ENCODE results near the gene BTAF1.
A peak's percentile ranks its signal among the peaks of the same experiment; 100 is the strongest.
"Not testable (repeated sequence)": the region's sequence is repeated elsewhere in the genome, so short reads cannot be mapped to it uniquely, and the experiment has no call there.

Gene BTAF1

GRCh38 chr10:91987397-91988037, 63.9 kb downstream of the BTAF1 start:
- Mint-ChIP-seq H3K36me3 (peaks cover 98% of the 10 kb centered on the region), H3K9me3 (no peaks in the 10 kb centered on the region), H3K4me3 (no peak overlapping the region), H3K4me1 (peaks cover 18% of the 10 kb centered on the region), H3K27ac (no peak overlapping the region)
- ATAC-seq (no peak), DNase-seq (ENCODE audit: low spot score in 2 of 2) (no peak)

GRCh38 chr10:91992031-91992430, 68.5 kb downstream of the BTAF1 start:
- no peak overlapping the region for H3K27ac Mint-ChIP-seq
- no peaks in the 10 kb centered on the region for H3K9me3 Mint-ChIP-seq
- H3K4me1 Mint-ChIP-seq, result peaks cover 7% of the 10 kb centered on the region
- peaks cover 98% of the 10 kb centered on the region for H3K36me3 Mint-ChIP-seq
- DNase-seq (ENCODE audit: low spot score in 2 of 2), result no peak
- no peak overlapping the region for H3K4me3 Mint-ChIP-seq
- ATAC-seq, result no peak

- no peaks in the 10 kb centered on the region for H3K4me1 Mint-ChIP-seq
- H3K4me3 Mint-ChIP-seq, result no peak overlapping the region
- ATAC-seq (no peak), DNase-seq (ENCODE audit: low spot score in 2 of 2) (no peak)
- peaks cover 4% of the 10 kb centered on the region for H3K9me3 Mint-ChIP-seq
- H3K27ac Mint-ChIP-seq, result no peak overlapping the region
- H3K36me3 Mint-ChIP-seq, result peaks cover 98% of the 10 kb centered on the region
Measured at GRCh38 chr10:91996266-91996665, 72.7 kb downstream of the BTAF1 start.

- Mint-ChIP-seq H3K4me1 (no peaks in the 10 kb centered on the region), H3K36me3 (peaks cover 91% of the 10 kb centered on the region), H3K4me3 (no peak overlapping the region), H3K9me3 (peaks cover 4% of the 10 kb centered on the region), H3K27ac (no peak overlapping the region)
- ATAC-seq, result no peak
- DNase-seq (ENCODE audit: low spot score in 2 of 2), result no peak
Measured at GRCh38 chr10:92001581-92001980, 78.0 kb downstream of the BTAF1 start.

GRCh38 chr10:92001995-92002394, 78.4 kb downstream of the BTAF1 start:
- H3K4me3 Mint-ChIP-seq, result no peak overlapping the region
- ATAC-seq (no peak), DNase-seq (ENCODE audit: low spot score in 2 of 2) (no peak)
- no peak overlapping the region for H3K27ac Mint-ChIP-seq
- H3K36me3 Mint-ChIP-seq, result peaks cover 91% of the 10 kb centered on the region
- peaks cover 4% of the 10 kb centered on the region for H3K9me3 Mint-ChIP-seq
- no peaks in the 10 kb centered on the region for H3K4me1 Mint-ChIP-seq

- ATAC-seq (no peak), DNase-seq (ENCODE audit: low spot score in 2 of 2) (no peak)
- peaks cover 91% of the 10 kb centered on the region for H3K36me3 Mint-ChIP-seq
- H3K4me1 Mint-ChIP-seq, result no peaks in the 10 kb centered on the region
- H3K9me3 Mint-ChIP-seq, result peaks cover 4% of the 10 kb centered on the region
- H3K4me3 Mint-ChIP-seq, result no peak overlapping the region
- H3K27ac Mint-ChIP-seq, result no peak overlapping the region
Measured at GRCh38 chr10:92003258-92003657, 79.7 kb downstream of the BTAF1 start.

- H3K4me3 Mint-ChIP-seq, result no peak overlapping the region
- ATAC-seq (no peak), DNase-seq (ENCODE audit: low spot score in 2 of 2) (no peak)
- H3K4me1 Mint-ChIP-seq, result peaks cover 6% of the 10 kb centered on the region
- H3K36me3 Mint-ChIP-seq, result peaks cover 81% of the 10 kb centered on the region
- H3K27ac Mint-ChIP-seq, result no peak overlapping the region
- peaks cover 1% of the 10 kb centered on the region for H3K9me3 Mint-ChIP-seq
Measured at GRCh38 chr10:92005978-92006377, 82.4 kb downstream of the BTAF1 start.

GRCh38 chr10:92009445-92009844, 85.9 kb downstream of the BTAF1 start:
- DNase-seq (ENCODE audit: low spot score in 2 of 2) (no peak), ATAC-seq (no peak)
- no peak overlapping the region for H3K4me3 Mint-ChIP-seq
- H3K27ac Mint-ChIP-seq, result peak overlapping the region; percentile 27
- H3K36me3 Mint-ChIP-seq, result peaks cover 87% of the 10 kb centered on the region
- H3K4me1 Mint-ChIP-seq, result peaks cover 13% of the 10 kb centered on the region
- no peaks in the 10 kb centered on the region for H3K9me3 Mint-ChIP-seq

GRCh38 chr10:92010047-92010735, 86.6 kb downstream of the BTAF1 start:
- DNase-seq (ENCODE audit: low spot score in 2 of 2), result no peak
- Mint-ChIP-seq H3K27ac (peak overlapping the region; percentile 27), H3K9me3 (no peaks in the 10 kb centered on the region), H3K36me3 (peaks cover 87% of the 10 kb centered on the region), H3K4me1 (peaks cover 13% of the 10 kb centered on the region), H3K4me3 (no peak overlapping the region)
- no peak for ATAC-seq

- ATAC-seq (peak; percentile 98), DNase-seq (ENCODE audit: low spot score in 2 of 2) (no peak)
- peaks cover 87% of the 10 kb centered on the region for H3K36me3 Mint-ChIP-seq
- H3K4me1 Mint-ChIP-seq, result peaks cover 13% of the 10 kb centered on the region
- H3K4me3 Mint-ChIP-seq, result no peak overlapping the region
- H3K9me3 Mint-ChIP-seq, result no peaks in the 10 kb centered on the region
- H3K27ac Mint-ChIP-seq, result no peak overlapping the region
Measured at GRCh38 chr10:92011560-92012214, 88.1 kb downstream of the BTAF1 start.

GRCh38 chr10:92014620-92015019, 91.0 kb downstream of the BTAF1 start:
- no peaks in the 10 kb centered on the region for H3K9me3 Mint-ChIP-seq
- no peak overlapping the region for H3K4me3 Mint-ChIP-seq
- H3K27ac Mint-ChIP-seq, result no peak overlapping the region
- peaks cover 7% of the 10 kb centered on the region for H3K4me1 Mint-ChIP-seq
- DNase-seq (ENCODE audit: low spot score in 2 of 2) (no peak), ATAC-seq (no peak)
- H3K36me3 Mint-ChIP-seq, result peaks cover 87% of the 10 kb centered on the region

- no peak for ATAC-seq
Measured at GRCh38 chr10:92024700-92025099, 101.1 kb downstream of the BTAF1 start.

GRCh38 chr10:92025340-92025739, 101.8 kb downstream of the BTAF1 start:
- not testable (repeated sequence) for ATAC-seq; H3K9me3 Mint-ChIP-seq; H3K4me1 Mint-ChIP-seq; H3K4me3 Mint-ChIP-seq; DNase-seq (ENCODE audit: low spot score in 2 of 2); H3K27ac Mint-ChIP-seq
- peaks cover 97% of the 10 kb centered on the region for H3K36me3 Mint-ChIP-seq

More at GRCh38 chr10:92024700-92025099, 101.1 kb downstream of the BTAF1 start:
- peaks cover 97% of the 10 kb centered on the region for H3K36me3 Mint-ChIP-seq
- H3K27ac Mint-ChIP-seq, result no peak overlapping the region
- DNase-seq (ENCODE audit: low spot score in 2 of 2), result no peak
- H3K9me3 Mint-ChIP-seq, result no peaks in the 10 kb centered on the region
- H3K4me3 Mint-ChIP-seq, result no peak overlapping the region
- no peaks in the 10 kb centered on the region for H3K4me1 Mint-ChIP-seq

- DNase-seq (ENCODE audit: low spot score in 2 of 2), result no peak
- Mint-ChIP-seq H3K36me3 (peaks cover 97% of the 10 kb centered on the region), H3K4me3 (no peak overlapping the region), H3K4me1 (no peaks in the 10 kb centered on the region), H3K27ac (no peak overlapping the region), H3K9me3 (no peaks in the 10 kb centered on the region)
- no peak for ATAC-seq
Measured at GRCh38 chr10:92027141-92027540, 103.6 kb downstream of the BTAF1 start.

- ATAC-seq, result no peak
- Mint-ChIP-seq H3K4me3 (no peak overlapping the region), H3K9me3 (no peaks in the 10 kb centered on the region), H3K4me1 (no peaks in the 10 kb centered on the region), H3K27ac (no peak overlapping the region), H3K36me3 (peaks cover 79% of the 10 kb centered on the region)
- DNase-seq (ENCODE audit: low spot score in 2 of 2), result no peak
Measured at GRCh38 chr10:92031580-92031979, 108.0 kb downstream of the BTAF1 start.

GRCh38 chr10:92033070-92033469, 109.5 kb downstream of the BTAF1 start:
- not testable (repeated sequence) for H3K27ac Mint-ChIP-seq; ATAC-seq; DNase-seq (ENCODE audit: low spot score in 2 of 2); H3K9me3 Mint-ChIP-seq; H3K4me3 Mint-ChIP-seq; H3K4me1 Mint-ChIP-seq
- H3K36me3 Mint-ChIP-seq, result peaks cover 75% of the 10 kb centered on the region

Measured in stimulated activated effector memory CD8-positive, alpha-beta T cell treated with anti-CD3 and anti-CD28 coated beads, Interleukin-12 subunit alpha, Interleukin-12 subunit beta, amount 100 ng/mL, for 72 hours (primary cell).